ENCODE results near the gene SCAF11.

SCAF11 gene

DNA sequence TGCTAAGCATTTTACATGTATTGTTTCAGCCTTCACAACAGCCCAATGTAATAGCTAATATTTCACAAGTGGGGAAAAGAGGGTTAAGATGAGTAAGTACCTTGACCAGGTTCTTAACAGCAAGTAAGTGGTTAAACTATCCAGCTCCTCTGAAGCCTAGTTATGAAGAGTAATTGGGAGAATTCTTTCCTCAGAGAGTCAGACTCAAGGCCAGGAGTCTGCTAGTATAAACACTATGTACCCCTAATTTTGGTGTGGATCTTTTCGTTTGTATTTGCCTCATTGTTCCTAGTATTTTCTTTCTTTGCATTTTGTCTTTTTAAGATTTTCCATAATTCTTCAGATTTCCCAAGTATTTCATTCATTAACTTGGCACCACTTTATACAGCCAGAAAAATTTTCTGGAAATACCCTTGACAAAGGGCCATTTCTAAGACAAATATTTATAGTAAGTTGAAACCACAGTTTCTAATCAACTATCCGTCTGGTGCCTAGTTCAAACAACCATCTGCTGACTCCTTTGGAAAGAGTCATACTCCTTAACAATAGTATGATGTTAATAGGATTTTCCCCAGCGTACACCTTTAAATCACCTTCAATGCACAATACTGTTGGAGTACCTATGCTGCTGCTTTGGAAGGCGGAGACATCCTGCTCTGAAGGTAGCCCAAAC, 81.2 kb downstream of the SCAF11 start:
- DNase-seq: no peak

DNA sequence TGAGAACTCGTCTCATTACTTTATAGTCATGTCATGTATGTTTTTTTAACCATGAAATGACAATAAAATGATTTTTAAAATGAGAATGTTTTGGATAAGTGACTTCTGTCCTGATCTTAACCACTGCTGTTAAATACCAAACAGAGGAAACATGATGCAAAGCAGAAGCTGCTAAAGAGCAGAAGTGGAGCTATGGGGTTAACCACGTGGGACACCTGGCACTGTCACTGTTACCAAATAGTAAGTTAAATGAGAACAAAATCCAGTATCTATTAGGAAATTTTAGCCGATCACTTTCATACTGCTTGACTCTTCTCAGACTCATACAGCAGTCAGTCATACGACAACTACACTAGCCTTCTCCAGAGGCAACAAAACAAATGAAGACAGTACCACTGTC, 82.4 kb downstream of the SCAF11 start:
- DNase-seq: no peak

GRCh38 chr12:45898094-45898493, 92.3 kb downstream of the SCAF11 start:
- no peak for DNase-seq

GRCh38 chr12:45895961-45896360, 94.4 kb downstream of the SCAF11 start:
- no peak for DNase-seq

GRCh38 chr12:45893240-45893639, 97.1 kb downstream of the SCAF11 start:
- DNase-seq: no peak

GRCh38 chr12:45890276-45890675, 100.1 kb downstream of the SCAF11 start:
- DNase-seq: no peak

DNA sequence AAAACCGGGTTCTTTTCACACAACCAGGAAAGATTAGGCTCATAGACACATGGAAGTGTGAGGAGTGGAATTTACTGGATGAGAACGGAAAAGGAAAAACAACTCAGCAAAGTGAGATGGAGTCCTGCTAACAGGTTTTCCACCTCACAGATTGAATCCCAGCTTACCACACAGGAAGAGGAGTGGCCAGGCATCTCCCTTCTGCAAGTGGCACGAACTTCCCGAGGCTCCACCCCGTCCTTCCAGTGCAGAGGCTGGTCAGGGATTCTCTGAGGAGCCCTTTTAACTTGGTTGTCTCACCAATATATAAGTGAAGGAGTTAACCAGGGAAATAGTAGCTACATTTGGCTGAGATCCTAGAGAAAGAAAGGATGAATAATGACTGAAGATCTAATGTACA, 102.8 kb downstream of the SCAF11 start:
- DNase-seq: no peak

- DNase-seq: no peak
These were observed 103.7 kb downstream of the SCAF11 start for GRCh38 chr12:45886685-45887084.

- DNase-seq: no peak
These were observed 107.2 kb downstream of the SCAF11 start for GRCh38 chr12:45883187-45883586.

GRCh38 chr12:45880533-45880932, 109.8 kb downstream of the SCAF11 start:
- DNase-seq: no peak

GRCh38 chr12:45879363-45879895, 110.9 kb downstream of the SCAF11 start:
- DNase-seq: no peak

DNA sequence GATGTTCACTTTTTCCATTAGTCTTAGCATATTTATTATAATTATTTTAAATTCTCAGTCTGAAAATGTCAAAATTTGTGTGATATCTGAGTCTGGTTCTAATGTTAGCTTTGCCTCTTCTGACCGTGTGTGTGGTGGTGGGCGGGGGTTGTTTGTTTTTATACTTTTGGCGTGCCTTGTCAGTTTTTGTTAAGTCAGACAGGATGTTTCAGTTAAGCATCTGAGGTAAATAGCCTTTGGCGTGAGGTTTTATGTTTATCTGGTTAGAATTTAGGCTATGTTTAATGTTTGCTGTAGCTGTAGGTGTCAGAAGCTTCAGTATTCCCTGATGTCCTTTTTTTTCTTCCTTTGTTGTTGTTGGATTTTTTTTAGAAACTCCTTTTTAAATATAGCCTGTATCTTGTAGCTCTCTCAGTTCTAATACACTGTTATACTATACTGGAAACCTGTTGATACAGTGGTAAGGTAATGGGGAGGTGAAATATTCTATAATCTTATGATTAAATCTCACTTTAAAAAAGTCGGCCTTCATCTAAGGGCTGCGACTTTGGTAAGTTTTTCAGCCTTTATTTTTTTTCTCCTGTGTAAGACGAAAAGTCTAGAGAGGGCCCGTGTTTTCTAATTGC, 111.6 kb downstream of the SCAF11 start:
- no peak for DNase-seq

GRCh38 chr12:45877069-45877468, 113.3 kb downstream of the SCAF11 start:
- no peak for DNase-seq

- no peak for DNase-seq
These were observed 117.9 kb downstream of the SCAF11 start for GRCh38 chr12:45872446-45872845.
